Loucy (cell line): ENCODE measurements around the gene MYOT.

Experiments used
- H2AFZ ChIP-seq: fragments of 200-600 bp; sonication (generic); 2 replicates; pipeline ENCODE4 v1.6.0; 2016; ENCODE audit warnings: antibody characterized with exemption, mild to moderate bottlenecking, low read length, moderate library complexity
- H3F3A ChIP-seq: fragments of 200-600 bp; 2 replicates; pipeline ENCODE4 v1.6.0; 2016; ENCODE audit warnings: antibody characterized with exemption, low read depth, mild to moderate bottlenecking
- H3K27me3 ChIP-seq: fragments of 200-600 bp; sonication (generic); 2 replicates; pipeline ENCODE4 v1.6.1; 2014; ENCODE audit warnings: low read length, mild to moderate bottlenecking; ENCODE audit not compliant: insufficient read depth, poor library complexity, severe bottlenecking
- H3K36me3 ChIP-seq: fragments of 200-600 bp; sonication (generic); 2 replicates; pipeline ENCODE4 v1.6.1; 2016; ENCODE audit warnings: low read length; ENCODE audit not compliant: insufficient read depth
- H3K4me1 ChIP-seq: fragments of 200-600 bp; sonication (generic); 2 replicates; pipeline ENCODE4 v1.5.1; 2014; ENCODE audit warnings: low read length, mild to moderate bottlenecking; ENCODE audit not compliant: insufficient read depth, poor library complexity, severe bottlenecking
- H3K4me2 ChIP-seq: fragments of 200-600 bp; sonication (generic); 2 replicates; pipeline ENCODE4 v1.6.0; 2014; ENCODE audit warnings: antibody characterized with exemption, low read length, low read depth, mild to moderate bottlenecking; ENCODE audit not compliant: poor library complexity, severe bottlenecking
- H3K4me3 ChIP-seq: fragments of 200-600 bp; sonication (generic); 2 replicates; pipeline ENCODE4 v1.5.1; 2014; ENCODE audit warnings: low read length, mild to moderate bottlenecking, mixed read lengths; ENCODE audit not compliant: poor library complexity, severe bottlenecking
- H3K79me2 ChIP-seq: fragments of 200-600 bp; sonication (generic); 2 replicates; pipeline ENCODE4 v1.6.1; 2014; ENCODE audit warnings: low read length; ENCODE audit not compliant: insufficient read depth
- H3K9ac ChIP-seq: fragments of 200-600 bp; sonication (generic); 2 replicates; pipeline ENCODE4 v1.6.0; 2014; ENCODE audit warnings: mild to moderate bottlenecking, low read depth, low read length, moderate library complexity; ENCODE audit not compliant: poor library complexity, severe bottlenecking
- H3K9me2 ChIP-seq: fragments of 200-600 bp; sonication (generic); replicated peaks from 2 replicates; pipeline ENCODE4 v1.6.1; 2016; ENCODE audit warnings: low read depth, low read length, mixed read lengths
- H3K9me3 ChIP-seq: fragments of 200-600 bp; sonication (generic); 2 replicates; pipeline ENCODE4 v1.6.1; 2014; ENCODE audit warnings: mild to moderate bottlenecking, antibody characterized with exemption, low read length, low read depth; ENCODE audit not compliant: insufficient read depth
- H4K20me1 ChIP-seq: fragments of 200-600 bp; sonication (generic); 2 replicates; pipeline ENCODE4 v1.6.0; 2014; ENCODE audit warnings: antibody characterized with exemption, low read length, mild to moderate bottlenecking; ENCODE audit not compliant: insufficient read depth, poor library complexity, severe bottlenecking
- CTCF ChIP-seq: fragments of 200-600 bp; sonication (generic); conservative IDR thresholded peaks from 2 replicates; pipeline ENCODE4 v1.5.1; 2014; ENCODE audit warnings: mild to moderate bottlenecking, antibody characterized with exemption, low read length
- EZH2phosphoT487 ChIP-seq: fragments of 200-600 bp; IDR thresholded peaks from 2 replicates; pipeline ENCODE4 v1.6.1; 2018; ENCODE audit warnings: antibody characterized with exemption, mild to moderate bottlenecking, moderate library complexity, borderline replicate concordance

MYOT gene

GRCh38 chr5:137914758-137915157 is 47.1 kb downstream of the MYOT start:
- TF ChIP-seq CTCF = no peak
- TF ChIP-seq EZH2phosphoT487 = no peak
- no peak overlapping the region for H3K4me3 ChIP-seq

GRCh38 chr5:137916923-137917322 is 49.3 kb downstream of the MYOT start:
- H3F3A ChIP-seq = no peaks in the 10 kb centered on the region
- TF ChIP-seq CTCF = no peak
- no peak for TF ChIP-seq EZH2phosphoT487
- no peak overlapping the region for H2AFZ ChIP-seq
- no peaks in the 10 kb centered on the region for H3K79me2 ChIP-seq
- no peak overlapping the region for H3K4me3 ChIP-seq
- H3K9ac ChIP-seq = no peak overlapping the region
- H3K4me2 ChIP-seq = no peak overlapping the region
- 0 out of 2 replicates have a peak, but pooled peaks cover 4% of the 10 kb centered on the region for H3K9me3 ChIP-seq
- no peaks in the 10 kb centered on the region for H3K27me3 ChIP-seq
- H3K9me2 ChIP-seq = no peaks in the 10 kb centered on the region
- H4K20me1 ChIP-seq = no peaks in the 10 kb centered on the region
- H3K4me1 ChIP-seq = no peaks in the 10 kb centered on the region
- H3K36me3 ChIP-seq = no peaks in the 10 kb centered on the region

More at GRCh38 chr5:137914758-137915157, 47.1 kb downstream of the MYOT start:
- H3K4me1 ChIP-seq = no peaks in the 10 kb centered on the region
- 0 out of 2 replicates have a peak, but pooled peaks cover 4% of the 10 kb centered on the region for H3K9me3 ChIP-seq
- no peak overlapping the region for H2AFZ ChIP-seq
- H3K79me2 ChIP-seq = no peaks in the 10 kb centered on the region
- H3K36me3 ChIP-seq = no peaks in the 10 kb centered on the region
- no peaks in the 10 kb centered on the region for H3F3A ChIP-seq
- no peak overlapping the region for H3K9ac ChIP-seq
- no peaks in the 10 kb centered on the region for H4K20me1 ChIP-seq
- H3K4me2 ChIP-seq = no peak overlapping the region
- H3K27me3 ChIP-seq = no peaks in the 10 kb centered on the region
- H3K9me2 ChIP-seq = no peaks in the 10 kb centered on the region

DNA sequence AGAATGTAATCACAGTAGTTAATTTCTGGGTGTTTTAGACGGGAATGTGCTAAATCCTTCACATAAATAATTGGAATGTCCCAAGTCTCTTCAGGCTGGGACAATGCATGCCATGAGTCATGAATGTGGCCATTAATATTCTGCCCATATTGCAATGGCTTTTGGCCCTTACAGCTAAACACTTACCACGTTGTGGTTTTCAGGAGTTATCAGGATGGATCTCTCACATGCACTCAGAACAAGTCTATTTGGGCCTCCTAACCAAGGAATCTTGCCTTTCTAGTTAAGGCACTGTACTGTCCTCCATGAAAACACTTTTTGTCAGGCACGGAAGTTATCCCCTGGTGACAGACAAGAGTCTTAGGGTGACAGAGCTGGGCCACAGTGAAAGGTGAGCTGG is 54.3 kb downstream of the MYOT start:
- Histone ChIP-seq H3K36me3 (no peaks in the 10 kb centered on the region), H3K9me2 (no peaks in the 10 kb centered on the region)
- TF ChIP-seq CTCF (no peak), EZH2phosphoT487 (no peak)

More for the DNA sequence above, 54.3 kb downstream of the MYOT start:
- Histone ChIP-seq H4K20me1 (no peaks in the 10 kb centered on the region), H3K9ac (no peak overlapping the region), H3K4me3 (no peak overlapping the region), H3K4me2 (no peak overlapping the region), H2AFZ (no peak overlapping the region), H3K27me3 (no peaks in the 10 kb centered on the region), H3K9me3 (0 out of 2 replicates have a peak, but pooled peaks cover under 1% of the 10 kb centered on the region), H3K79me2 (no peaks in the 10 kb centered on the region), H3F3A (no peaks in the 10 kb centered on the region), H3K4me1 (no peaks in the 10 kb centered on the region)
